ENCODE data around the gene UGT1A8.

DNA sequence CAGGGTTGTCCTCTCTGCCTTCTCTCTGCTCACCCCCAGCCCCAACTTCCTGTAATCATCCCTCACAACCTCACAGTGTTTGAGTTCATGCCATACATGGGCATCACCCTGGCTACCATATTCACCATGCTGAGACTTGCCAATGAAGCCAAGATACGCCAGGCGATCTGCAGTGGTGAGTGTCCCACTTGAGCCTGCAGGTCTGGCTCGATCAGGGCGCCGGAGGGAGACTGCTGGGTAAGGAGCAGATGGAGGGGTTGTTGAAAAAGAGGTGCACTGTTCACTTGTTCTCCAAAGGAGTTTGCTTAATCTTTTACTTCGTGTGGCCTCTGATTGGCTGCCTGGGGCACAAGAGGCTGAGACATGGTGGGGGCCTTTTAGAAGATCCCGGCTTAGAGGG is 175.3 kb downstream of the UGT1A8 start:
- TF ChIP-seq EZH2 (IDR thresholded peaks at IDR 0.05; ENCODE audit: low read depth, unreplicated experiment), result no peak
- TF ChIP-seq NANOG (IDR thresholded peaks at IDR 0.05; ENCODE audit: borderline replicate concordance), result no peak
- no peak for TF ChIP-seq EZH2phosphoT487 (IDR thresholded peaks at IDR 0.05; ENCODE audit: unreplicated experiment)
- TF ChIP-seq CREB1 (CRISPR knock-in tag; IDR thresholded peaks at IDR 0.05; ENCODE audit: low read depth), result no peak
- TF ChIP-seq, protein P1, sequence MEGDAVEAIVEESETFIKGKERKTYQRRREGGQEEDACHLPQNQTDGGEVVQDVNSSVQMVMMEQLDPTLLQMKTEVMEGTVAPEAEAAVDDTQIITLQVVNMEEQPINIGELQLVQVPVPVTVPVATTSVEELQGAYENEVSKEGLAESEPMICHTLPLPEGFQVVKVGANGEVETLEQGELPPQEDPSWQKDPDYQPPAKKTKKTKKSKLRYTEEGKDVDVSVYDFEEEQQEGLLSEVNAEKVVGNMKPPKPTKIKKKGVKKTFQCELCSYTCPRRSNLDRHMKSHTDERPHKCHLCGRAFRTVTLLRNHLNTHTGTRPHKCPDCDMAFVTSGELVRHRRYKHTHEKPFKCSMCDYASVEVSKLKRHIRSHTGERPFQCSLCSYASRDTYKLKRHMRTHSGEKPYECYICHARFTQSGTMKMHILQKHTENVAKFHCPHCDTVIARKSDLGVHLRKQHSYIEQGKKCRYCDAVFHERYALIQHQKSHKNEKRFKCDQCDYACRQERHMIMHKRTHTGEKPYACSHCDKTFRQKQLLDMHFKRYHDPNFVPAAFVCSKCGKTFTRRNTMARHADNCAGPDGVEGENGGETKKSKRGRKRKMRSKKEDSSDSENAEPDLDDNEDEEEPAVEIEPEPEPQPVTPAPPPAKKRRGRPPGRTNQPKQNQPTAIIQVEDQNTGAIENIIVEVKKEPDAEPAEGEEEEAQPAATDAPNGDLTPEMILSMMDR (conservative IDR thresholded peaks at IDR 0.05; ENCODE audit: low read depth in 2 of 2), result no peak
- no peak for TF ChIP-seq POLR2AphosphoS5 (IDR thresholded peaks at IDR 0.05; ENCODE audit: low read depth)
- TF ChIP-seq JUNB (IDR thresholded peaks at IDR 0.05; ENCODE audit: unreplicated experiment), result no peak
- TF ChIP-seq, protein P2, sequence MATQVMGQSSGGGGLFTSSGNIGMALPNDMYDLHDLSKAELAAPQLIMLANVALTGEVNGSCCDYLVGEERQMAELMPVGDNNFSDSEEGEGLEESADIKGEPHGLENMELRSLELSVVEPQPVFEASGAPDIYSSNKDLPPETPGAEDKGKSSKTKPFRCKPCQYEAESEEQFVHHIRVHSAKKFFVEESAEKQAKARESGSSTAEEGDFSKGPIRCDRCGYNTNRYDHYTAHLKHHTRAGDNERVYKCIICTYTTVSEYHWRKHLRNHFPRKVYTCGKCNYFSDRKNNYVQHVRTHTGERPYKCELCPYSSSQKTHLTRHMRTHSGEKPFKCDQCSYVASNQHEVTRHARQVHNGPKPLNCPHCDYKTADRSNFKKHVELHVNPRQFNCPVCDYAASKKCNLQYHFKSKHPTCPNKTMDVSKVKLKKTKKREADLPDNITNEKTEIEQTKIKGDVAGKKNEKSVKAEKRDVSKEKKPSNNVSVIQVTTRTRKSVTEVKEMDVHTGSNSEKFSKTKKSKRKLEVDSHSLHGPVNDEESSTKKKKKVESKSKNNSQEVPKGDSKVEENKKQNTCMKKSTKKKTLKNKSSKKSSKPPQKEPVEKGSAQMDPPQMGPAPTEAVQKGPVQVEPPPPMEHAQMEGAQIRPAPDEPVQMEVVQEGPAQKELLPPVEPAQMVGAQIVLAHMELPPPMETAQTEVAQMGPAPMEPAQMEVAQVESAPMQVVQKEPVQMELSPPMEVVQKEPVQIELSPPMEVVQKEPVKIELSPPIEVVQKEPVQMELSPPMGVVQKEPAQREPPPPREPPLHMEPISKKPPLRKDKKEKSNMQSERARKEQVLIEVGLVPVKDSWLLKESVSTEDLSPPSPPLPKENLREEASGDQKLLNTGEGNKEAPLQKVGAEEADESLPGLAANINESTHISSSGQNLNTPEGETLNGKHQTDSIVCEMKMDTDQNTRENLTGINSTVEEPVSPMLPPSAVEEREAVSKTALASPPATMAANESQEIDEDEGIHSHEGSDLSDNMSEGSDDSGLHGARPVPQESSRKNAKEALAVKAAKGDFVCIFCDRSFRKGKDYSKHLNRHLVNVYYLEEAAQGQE (IDR thresholded peaks at IDR 0.05; ENCODE audit: unreplicated experiment), result no peak
- TF ChIP-seq, protein P3, sequence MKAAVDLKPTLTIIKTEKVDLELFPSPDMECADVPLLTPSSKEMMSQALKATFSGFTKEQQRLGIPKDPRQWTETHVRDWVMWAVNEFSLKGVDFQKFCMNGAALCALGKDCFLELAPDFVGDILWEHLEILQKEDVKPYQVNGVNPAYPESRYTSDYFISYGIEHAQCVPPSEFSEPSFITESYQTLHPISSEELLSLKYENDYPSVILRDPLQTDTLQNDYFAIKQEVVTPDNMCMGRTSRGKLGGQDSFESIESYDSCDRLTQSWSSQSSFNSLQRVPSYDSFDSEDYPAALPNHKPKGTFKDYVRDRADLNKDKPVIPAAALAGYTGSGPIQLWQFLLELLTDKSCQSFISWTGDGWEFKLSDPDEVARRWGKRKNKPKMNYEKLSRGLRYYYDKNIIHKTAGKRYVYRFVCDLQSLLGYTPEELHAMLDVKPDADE (IDR thresholded peaks at IDR 0.05), result no peak
- TF ChIP-seq STAT1 (IDR thresholded peaks at IDR 0.05; ENCODE audit: unreplicated experiment), result no peak
- TF ChIP-seq ZNF331 (CRISPR knock-in tag; IDR thresholded peaks at IDR 0.05; ENCODE audit: low read depth), result no peak
